HL-60 (cell line): ENCODE data around the gene TOP2A.

Experiments
- DNase-seq, 2 experiments: peaks; one replicate each; pipeline ENCODE4 v3.0.0-alpha.2; 2010 to 2020; ENCODE audit warnings: low read depth in 1 of 2, low spot score in 1 of 2
- H3K27ac ChIP-seq: fragments of 250-450 bp; sonication (Bioruptor Pico); replicated peaks from 2 replicates; pipeline ENCODE4 v1.5.1; 2020; ENCODE audit warnings: mild to moderate bottlenecking, moderate library complexity
- H3K27me3 ChIP-seq: fragments of 250-450 bp; sonication (Bioruptor Pico); 2 replicates; pipeline ENCODE4 v1.5.1; 2021; ENCODE audit warnings: mild to moderate bottlenecking, moderate library complexity; ENCODE audit not compliant: insufficient read depth, poor library complexity, severe bottlenecking
- H3K4me3 ChIP-seq: replicated peaks from 2 replicates; pipeline ENCODE4 v1.5.1; 2011; ENCODE audit warnings: mild to moderate bottlenecking, control low read depth, low read length; ENCODE audit not compliant: insufficient read depth
- GABPA ChIP-seq: IDR thresholded peaks from 2 replicates; pipeline ENCODE4 v1.6.1; 2012; ENCODE audit warnings: low read depth
- POLR2AphosphoS5 ChIP-seq: IDR thresholded peaks from 2 replicates; pipeline ENCODE4 v1.6.1; 2012; ENCODE audit warnings: low read depth
- REST ChIP-seq: IDR thresholded peaks from 2 replicates; pipeline ENCODE4 v1.6.1; 2012; ENCODE audit warnings: low read depth; ENCODE audit not compliant: insufficient replicate concordance

Gene TOP2A

GRCh38 chr17:40340327-40340726, 77.4 kb downstream of the TOP2A start:
- no peak for TF ChIP-seq GABPA
- DNase-seq, result no peak
- H3K4me3 ChIP-seq, result no peak overlapping the region
- no peak overlapping the region; the same call in 1 of the 2 replicates for H3K27ac ChIP-seq
- no peaks in the 10 kb centered on the region for H3K27me3 ChIP-seq

- Histone ChIP-seq H3K4me3 (no peak overlapping the region), H3K27me3 (no peaks in the 10 kb centered on the region), H3K27ac (peak overlapping the region; percentile 69)
- peak; percentile 79 for TF ChIP-seq POLR2AphosphoS5
- TF ChIP-seq REST, result no peak
- DNase-seq, result peak in 1 of 2 experiments; percentile 42
Measured at GRCh38 chr17:40338941-40339649, 78.6 kb downstream of the TOP2A start.
